Smooth muscle cell (in vitro differentiated cells): ENCODE measurements around the gene FBH1. TPM values are rescaled to one million over a fixed set of nuclear protein-coding genes. Genes with fewer than 3 reads are reported as not detected.

Experiments used
- DNase-seq: peaks from one replicate; lab custom pipeline; 2025; ENCODE audit not compliant: unreplicated experiment; lab: John Stamatoyannopoulos, UW
- H2AFZ ChIP-seq: fragments of 200-600 bp; sonication (generic); 2 replicates; pipeline ENCODE4 v1.6.0; 2016; ENCODE audit warnings: antibody characterized with exemption, low read depth, mild to moderate bottlenecking
- H3F3A ChIP-seq: fragments of 200-600 bp; sonication (generic); 2 replicates; pipeline ENCODE4 v1.6.0; 2017; ENCODE audit warnings: antibody characterized with exemption, low read depth
- H3K27ac ChIP-seq: fragments of 200-600 bp; sonication (generic); 2 replicates; pipeline ENCODE4 v1.5.1; 2016; ENCODE audit warnings: low read depth, mild to moderate bottlenecking
- H3K27me3 ChIP-seq: fragments of 200-600 bp; sonication (generic); 2 replicates; pipeline ENCODE4 v1.6.1; 2016; ENCODE audit warnings: low read depth, mild to moderate bottlenecking
- H3K36me3 ChIP-seq: fragments of 200-600 bp; sonication (generic); 2 replicates; pipeline ENCODE4 v1.5.1; 2016; ENCODE audit warnings: low read depth
- H3K4me1 ChIP-seq: fragments of 200-600 bp; sonication (generic); 2 replicates; pipeline ENCODE4 v1.5.1; 2016; ENCODE audit warnings: low read depth
- H3K4me2 ChIP-seq: fragments of 200-600 bp; sonication (generic); 2 replicates; pipeline ENCODE4 v1.6.0; 2016; ENCODE audit warnings: mild to moderate bottlenecking
- H3K4me3 ChIP-seq: fragments of 200-600 bp; sonication (generic); 2 replicates; pipeline ENCODE4 v1.5.1; 2016; ENCODE audit warnings: mild to moderate bottlenecking
- H3K79me2 ChIP-seq: fragments of 200-600 bp; sonication (generic); 2 replicates; pipeline ENCODE4 v1.6.0; 2016; ENCODE audit warnings: low read depth, mild to moderate bottlenecking
- H3K9ac ChIP-seq: fragments of 200-600 bp; sonication (generic); 2 replicates; pipeline ENCODE4 v1.6.0; 2016; ENCODE audit warnings: low read depth
- H3K9me3 ChIP-seq: fragments of 200-600 bp; sonication (generic); replicated peaks from 2 replicates; pipeline ENCODE4 v1.5.1; 2016; ENCODE audit warnings: low read depth
- H4K20me1 ChIP-seq: fragments of 200-600 bp; sonication (generic); 2 replicates; pipeline ENCODE4 v1.6.0; 2016; ENCODE audit warnings: low read depth
- WGBS: methylation state at CpG from one replicate; pipeline ENCODE4 v1.1.7; 2016; ENCODE audit warnings: low lambda C conversion rate; 5-methylcytosine and 5-hydroxymethylcytosine counted together
- polyA plus RNA-seq: library from polyadenylated mRNA; unstranded; fragments of >200 nt; fragmentation: Nextera tagmentation; extraction: Ambion mirVana; gene quantifications from 2 replicates; pipeline ENCODE4 v1.2.1, GENCODE V29; 2016
- total RNA-seq: library from RNA; depleted of rRNA; stranded (reverse); fragments of >200 nt; gene quantifications from 2 replicates; pipeline ENCODE4 v1.2.3, GENCODE V29; 2014
- TF ChIP-seq, protein P1 (sequence below): fragments of 200-600 bp; sonication (generic); IDR thresholded peaks from 2 replicates; pipeline ENCODE4 v1.5.1; 2017; ENCODE audit warnings: borderline replicate concordance, mild to moderate bottlenecking, antibody characterized with exemption; ENCODE audit not compliant: insufficient read depth, poor library complexity, severe bottlenecking

Gene FBH1
- total and polyA plus RNA-seq, 2 experiments from 2014 or later: 68.4 to 70.0 TPM

DNA sequence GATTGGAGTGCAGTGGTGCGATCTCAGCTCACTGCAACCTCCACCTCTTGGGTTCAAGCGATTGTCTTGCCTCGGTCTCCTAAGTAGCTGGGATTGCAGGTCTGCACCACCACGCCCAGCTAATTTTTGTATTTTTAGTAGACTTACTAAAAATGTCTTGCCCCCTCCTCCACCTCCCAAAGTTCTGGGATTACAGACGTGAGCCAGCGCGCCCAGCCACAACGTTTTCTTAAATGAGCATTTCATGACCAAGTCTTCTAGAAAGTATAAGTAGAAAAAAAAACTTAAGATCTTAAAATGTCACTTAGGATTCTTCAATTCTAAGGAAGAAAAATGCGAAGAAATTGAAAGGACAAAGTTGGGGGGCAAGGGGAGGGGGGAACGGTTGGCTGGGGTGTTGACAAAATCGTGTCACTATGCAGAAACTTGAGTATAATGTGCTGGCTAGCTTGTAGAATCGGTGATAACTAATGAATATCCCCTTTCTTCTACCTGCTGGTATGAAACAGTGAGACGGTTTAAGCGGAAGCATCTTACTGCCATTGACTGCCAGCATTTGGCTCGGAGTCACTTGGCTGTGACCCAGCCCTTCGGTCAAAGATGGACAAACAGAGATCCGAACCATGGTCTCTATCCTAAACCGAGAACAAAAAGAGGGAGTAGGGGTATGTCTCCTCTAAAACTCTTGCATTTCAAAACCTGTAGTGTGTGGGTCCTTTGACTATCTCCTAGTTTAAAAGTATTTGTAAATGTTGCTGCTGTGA is 12.7 kb downstream of the FBH1 start:
- TF ChIP-seq, protein P1, sequence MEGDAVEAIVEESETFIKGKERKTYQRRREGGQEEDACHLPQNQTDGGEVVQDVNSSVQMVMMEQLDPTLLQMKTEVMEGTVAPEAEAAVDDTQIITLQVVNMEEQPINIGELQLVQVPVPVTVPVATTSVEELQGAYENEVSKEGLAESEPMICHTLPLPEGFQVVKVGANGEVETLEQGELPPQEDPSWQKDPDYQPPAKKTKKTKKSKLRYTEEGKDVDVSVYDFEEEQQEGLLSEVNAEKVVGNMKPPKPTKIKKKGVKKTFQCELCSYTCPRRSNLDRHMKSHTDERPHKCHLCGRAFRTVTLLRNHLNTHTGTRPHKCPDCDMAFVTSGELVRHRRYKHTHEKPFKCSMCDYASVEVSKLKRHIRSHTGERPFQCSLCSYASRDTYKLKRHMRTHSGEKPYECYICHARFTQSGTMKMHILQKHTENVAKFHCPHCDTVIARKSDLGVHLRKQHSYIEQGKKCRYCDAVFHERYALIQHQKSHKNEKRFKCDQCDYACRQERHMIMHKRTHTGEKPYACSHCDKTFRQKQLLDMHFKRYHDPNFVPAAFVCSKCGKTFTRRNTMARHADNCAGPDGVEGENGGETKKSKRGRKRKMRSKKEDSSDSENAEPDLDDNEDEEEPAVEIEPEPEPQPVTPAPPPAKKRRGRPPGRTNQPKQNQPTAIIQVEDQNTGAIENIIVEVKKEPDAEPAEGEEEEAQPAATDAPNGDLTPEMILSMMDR: no peak
- no peaks in the 10 kb centered on the region for H3K27me3 ChIP-seq
- no peak for DNase-seq
- H3K9me3 ChIP-seq: no peaks in the 10 kb centered on the region
- peaks cover 69% of the 10 kb centered on the region for H4K20me1 ChIP-seq
- H3K27ac ChIP-seq: no peak overlapping the region
- no peaks in the 10 kb centered on the region for H3F3A ChIP-seq
- no peak overlapping the region for H2AFZ ChIP-seq
- no peaks in the 10 kb centered on the region for H3K4me1 ChIP-seq
- peaks cover 77% of the 10 kb centered on the region for H3K79me2 ChIP-seq
- no peaks in the 10 kb centered on the region for H3K36me3 ChIP-seq
- H3K4me2 ChIP-seq: no peak overlapping the region
- H3K4me3 ChIP-seq: no peak overlapping the region
- H3K9ac ChIP-seq: no peak overlapping the region
- 95% methylated on average over 18 of the region's 18 CpGs for WGBS

DNA sequence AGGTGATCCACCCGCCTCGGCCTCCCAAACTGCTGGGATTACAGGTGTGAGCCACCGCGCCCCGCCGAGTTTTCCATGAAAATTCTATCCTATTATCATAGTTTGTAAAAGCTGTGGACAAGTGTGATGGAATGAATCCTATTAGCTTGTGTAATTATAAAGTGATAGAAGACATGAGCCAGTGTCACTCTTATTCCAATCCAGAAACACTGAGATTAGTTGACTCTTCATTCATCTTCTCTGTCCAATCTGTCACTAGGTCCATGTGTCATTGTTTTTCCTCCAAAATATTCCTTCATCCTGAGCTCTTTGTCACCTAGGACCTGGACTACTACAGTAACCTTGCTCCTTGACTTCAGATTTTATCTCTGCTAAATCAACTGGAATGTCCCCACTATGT is 13.5 kb downstream of the FBH1 start:
- H3K4me2 ChIP-seq: no peak overlapping the region
- no peaks in the 10 kb centered on the region for H3F3A ChIP-seq
- peaks cover 73% of the 10 kb centered on the region for H4K20me1 ChIP-seq
- H3K4me3 ChIP-seq: no peak overlapping the region
- TF ChIP-seq, protein P1: no peak
- H3K9ac ChIP-seq: no peak overlapping the region
- no peaks in the 10 kb centered on the region for H3K4me1 ChIP-seq
- no peak overlapping the region for H3K27ac ChIP-seq
- no peaks in the 10 kb centered on the region for H3K36me3 ChIP-seq
- over 99% methylated on average over 6 of the region's 6 CpGs for WGBS
- no peaks in the 10 kb centered on the region for H3K9me3 ChIP-seq
- no peak overlapping the region for H2AFZ ChIP-seq
- no peaks in the 10 kb centered on the region for H3K27me3 ChIP-seq
- no peak for DNase-seq
- peaks cover 73% of the 10 kb centered on the region for H3K79me2 ChIP-seq

DNA sequence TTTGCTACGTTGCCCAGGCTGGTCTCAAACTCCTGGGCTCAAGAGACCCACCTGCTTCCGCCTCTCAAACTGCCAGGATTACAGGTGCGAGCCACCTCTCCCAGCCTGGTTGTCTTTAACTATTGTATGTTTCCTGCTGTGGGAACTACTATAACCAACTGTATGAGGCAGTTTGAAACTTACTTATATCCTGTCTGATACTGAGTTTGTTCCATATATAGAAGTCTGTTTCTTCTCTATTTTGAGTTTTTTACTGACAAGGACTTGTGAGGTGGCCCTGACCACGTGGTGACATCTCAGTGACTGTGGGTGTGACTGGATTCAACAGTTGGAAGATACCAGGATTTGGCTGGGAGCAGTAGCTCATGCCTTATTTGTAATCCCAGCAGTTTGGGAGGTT is 14.2 kb downstream of the FBH1 start:
- H3K9me3 ChIP-seq: no peaks in the 10 kb centered on the region
- H4K20me1 ChIP-seq: peaks cover 67% of the 10 kb centered on the region
- H3K9ac ChIP-seq: no peak overlapping the region
- no peaks in the 10 kb centered on the region for H3F3A ChIP-seq
- no peak overlapping the region for H2AFZ ChIP-seq
- no peak overlapping the region for H3K4me2 ChIP-seq
- H3K4me3 ChIP-seq: no peak overlapping the region
- 74% methylated on average over 4 of the region's 4 CpGs for WGBS
- no peaks in the 10 kb centered on the region for H3K36me3 ChIP-seq
- H3K79me2 ChIP-seq: peaks cover 69% of the 10 kb centered on the region
- H3K4me1 ChIP-seq: no peaks in the 10 kb centered on the region
- no peaks in the 10 kb centered on the region for H3K27me3 ChIP-seq
- no peak for DNase-seq
- no peak overlapping the region for H3K27ac ChIP-seq
- TF ChIP-seq, protein P1: no peak

DNA sequence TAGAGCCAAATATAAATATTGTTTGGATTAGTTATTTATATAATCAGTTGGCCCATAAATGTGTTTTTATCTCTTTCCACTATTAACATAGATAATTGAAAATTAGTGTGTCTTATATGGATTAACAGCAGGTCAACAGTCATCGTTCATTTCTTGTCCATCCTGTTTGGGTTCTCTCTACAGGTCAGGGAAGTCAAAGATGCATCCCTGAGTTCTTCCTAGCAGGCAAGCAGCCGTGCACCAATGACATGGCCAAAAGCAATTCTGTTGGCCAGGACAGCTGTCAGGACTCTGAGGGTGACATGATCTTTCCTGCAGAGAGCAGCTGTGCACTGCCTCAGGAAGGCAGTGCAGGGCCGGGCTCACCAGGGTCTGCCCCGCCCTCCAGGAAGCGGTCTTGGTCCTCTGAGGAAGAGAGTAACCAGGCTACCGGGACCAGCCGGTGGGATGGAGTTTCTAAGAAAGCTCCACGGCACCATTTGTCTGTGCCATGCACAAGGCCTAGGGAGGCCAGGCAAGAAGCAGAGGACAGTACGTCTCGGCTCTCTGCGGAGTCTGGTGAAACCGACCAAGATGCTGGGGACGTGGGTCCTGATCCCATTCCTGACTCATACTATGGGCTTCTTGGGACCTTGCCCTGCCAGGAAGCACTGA is 15.9 kb downstream of the FBH1 start:
- no peaks in the 10 kb centered on the region for H3K4me1 ChIP-seq
- H2AFZ ChIP-seq: no peak overlapping the region
- no peaks in the 10 kb centered on the region for H3K27me3 ChIP-seq
- 97% methylated on average over 13 of the region's 13 CpGs for WGBS
- no peak overlapping the region for H3K4me3 ChIP-seq
- peaks cover 52% of the 10 kb centered on the region for H3K79me2 ChIP-seq
- DNase-seq: no peak
- H3K27ac ChIP-seq: no peak overlapping the region
- H3K4me2 ChIP-seq: no peak overlapping the region
- peaks cover 6% of the 10 kb centered on the region for H3K36me3 ChIP-seq
- no peaks in the 10 kb centered on the region for H3F3A ChIP-seq
- TF ChIP-seq, protein P1: no peak
- H4K20me1 ChIP-seq: peaks cover 49% of the 10 kb centered on the region
- H3K9ac ChIP-seq: no peak overlapping the region
- H3K9me3 ChIP-seq: no peaks in the 10 kb centered on the region
